Activated effector memory CD4-positive, alpha-beta T cell treated with Interleukin-2 at 50 U/mL for 16 hours (primary cell): ENCODE data around the gene PROM2.

Experiments
- DNase-seq: peaks from one replicate; pipeline ENCODE4 v3.0.0-alpha.2; 2020

Gene PROM2

GRCh38 chr2:95325590-95326432 is 51.6 kb downstream of the PROM2 start:
- no peak for DNase-seq

- DNase-seq = no peak
These were observed 52.3 kb downstream of the PROM2 start for GRCh38 chr2:95326433-95327140.

- no peak for DNase-seq
These were observed 53.6 kb downstream of the PROM2 start for GRCh38 chr2:95327861-95328260.

GRCh38 chr2:95328358-95329125 is 54.3 kb downstream of the PROM2 start:
- DNase-seq = no peak

- DNase-seq = no peak
These were observed 55.2 kb downstream of the PROM2 start for GRCh38 chr2:95329401-95329800.

GRCh38 chr2:95329891-95330793 is 55.9 kb downstream of the PROM2 start:
- DNase-seq = no peak

GRCh38 chr2:95330794-95331338 is 56.6 kb downstream of the PROM2 start:
- no peak for DNase-seq

- DNase-seq = no peak
These were observed 57.4 kb downstream of the PROM2 start for GRCh38 chr2:95331606-95332005.

GRCh38 chr2:95332036-95332435 is 57.8 kb downstream of the PROM2 start:
- DNase-seq = no peak

GRCh38 chr2:95333056-95333455 is 58.8 kb downstream of the PROM2 start:
- no peak for DNase-seq

GRCh38 chr2:95333888-95334338 is 59.7 kb downstream of the PROM2 start:
- DNase-seq = no peak

- DNase-seq = no peak
These were observed 60.8 kb downstream of the PROM2 start for GRCh38 chr2:95334916-95335641.

- DNase-seq = no peak
These were observed 62.2 kb downstream of the PROM2 start for GRCh38 chr2:95336406-95336805.

GRCh38 chr2:95337829-95338228 is 63.6 kb downstream of the PROM2 start:
- DNase-seq = no peak
